Measurements from ENCODE around the gene MLST8. TPM values are rescaled to one million over a fixed set of nuclear protein-coding genes. Genes with fewer than 3 reads are reported as not detected.

MLST8 gene
- total RNA-seq, 2 experiments from 2014 or later = 70.0 to 70.7 TPM

DNA sequence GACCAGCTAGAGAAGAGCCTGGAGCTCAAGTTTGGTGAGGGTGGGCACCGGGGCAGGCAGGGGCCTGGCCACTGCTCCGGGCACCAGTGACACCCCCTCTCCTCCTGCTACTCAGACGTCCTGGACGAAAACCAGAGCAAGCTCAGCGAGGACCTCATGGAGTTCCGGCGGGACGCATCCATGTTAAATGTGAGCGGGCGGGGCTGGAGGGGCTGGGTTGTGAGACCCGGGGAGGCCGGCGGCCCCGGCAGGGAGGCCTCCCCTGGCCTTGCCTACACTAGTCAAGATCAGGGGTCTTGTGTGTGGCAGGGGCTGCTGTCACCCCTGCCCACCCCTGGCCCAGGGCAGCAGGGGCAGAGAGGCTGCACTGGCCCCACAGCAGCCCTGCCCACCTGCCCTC lies 31.9 kb upstream of the MLST8 start:
- DNase-seq (no peak), ATAC-seq (no peak)
- Mint-ChIP-seq H3K36me3 (ENCODE audit: low read depth) (peaks cover 18% of the 10 kb centered on the region), H3K27me3 (no peaks in the 10 kb centered on the region), H3K4me3 (no peak overlapping the region), H3K4me1 (ENCODE audit: low read depth) (no peaks in the 10 kb centered on the region), H3K27ac (no peak overlapping the region), H3K9me3 (no peaks in the 10 kb centered on the region)
- CTCF ChIA-PET = interaction anchor here (0.6 kb wide), 1 partner anchor 419 kb away, joined by 3 read pairs; no protein-coding TSS in a partner anchor
- intact Hi-C loops (cut with micrococcal nuclease) = no loop called here
- TF ChIP-seq, protein P1, sequence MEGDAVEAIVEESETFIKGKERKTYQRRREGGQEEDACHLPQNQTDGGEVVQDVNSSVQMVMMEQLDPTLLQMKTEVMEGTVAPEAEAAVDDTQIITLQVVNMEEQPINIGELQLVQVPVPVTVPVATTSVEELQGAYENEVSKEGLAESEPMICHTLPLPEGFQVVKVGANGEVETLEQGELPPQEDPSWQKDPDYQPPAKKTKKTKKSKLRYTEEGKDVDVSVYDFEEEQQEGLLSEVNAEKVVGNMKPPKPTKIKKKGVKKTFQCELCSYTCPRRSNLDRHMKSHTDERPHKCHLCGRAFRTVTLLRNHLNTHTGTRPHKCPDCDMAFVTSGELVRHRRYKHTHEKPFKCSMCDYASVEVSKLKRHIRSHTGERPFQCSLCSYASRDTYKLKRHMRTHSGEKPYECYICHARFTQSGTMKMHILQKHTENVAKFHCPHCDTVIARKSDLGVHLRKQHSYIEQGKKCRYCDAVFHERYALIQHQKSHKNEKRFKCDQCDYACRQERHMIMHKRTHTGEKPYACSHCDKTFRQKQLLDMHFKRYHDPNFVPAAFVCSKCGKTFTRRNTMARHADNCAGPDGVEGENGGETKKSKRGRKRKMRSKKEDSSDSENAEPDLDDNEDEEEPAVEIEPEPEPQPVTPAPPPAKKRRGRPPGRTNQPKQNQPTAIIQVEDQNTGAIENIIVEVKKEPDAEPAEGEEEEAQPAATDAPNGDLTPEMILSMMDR (IDR thresholded peaks at IDR 0.05) = no peak
- POLR2A ChIA-PET = interaction anchor here (0.6 to 4.0 kb wide), 3 partner anchors 18 to 808 kb away, joined by 3 to 21 read pairs (median 3); partner anchors contain the start of gene TRAF7

DNA sequence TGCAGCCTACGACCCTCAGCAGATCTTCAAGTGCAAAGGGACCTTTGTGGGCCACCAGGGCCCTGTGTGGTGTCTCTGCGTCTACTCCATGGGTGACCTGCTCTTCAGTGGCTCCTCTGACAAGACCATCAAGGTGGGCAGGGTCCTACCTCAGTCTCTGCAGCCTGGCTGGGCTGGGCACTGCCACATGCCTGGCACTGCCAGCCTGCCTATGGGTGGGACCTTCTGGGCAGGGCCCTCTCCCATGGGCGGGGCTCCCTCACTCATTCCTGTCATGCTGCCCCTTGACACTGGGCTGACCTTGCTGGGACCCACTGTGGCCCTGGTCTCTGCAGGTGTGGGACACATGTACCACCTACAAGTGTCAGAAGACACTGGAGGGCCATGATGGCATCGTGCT lies 31.3 kb upstream of the MLST8 start:
- ChIA-PET CTCF (no interaction called here), POLR2A (interaction anchor here (1.5 to 4.0 kb wide), 2 partner anchors 8 to 18 kb away, joined by 5 to 21 read pairs; partner anchors contain the start of gene TRAF7)
- Mint-ChIP-seq H3K27ac (no peak overlapping the region), H3K4me3 (no peak overlapping the region), H3K27me3 (no peaks in the 10 kb centered on the region), H3K4me1 (ENCODE audit: low read depth) (no peaks in the 10 kb centered on the region), H3K36me3 (ENCODE audit: low read depth) (peaks cover 18% of the 10 kb centered on the region), H3K9me3 (no peaks in the 10 kb centered on the region)
- intact Hi-C loops (cut with micrococcal nuclease) = no loop called here
- no peak for ATAC-seq
- TF ChIP-seq, protein P1 (IDR thresholded peaks at IDR 0.05) = no peak
- no peak for DNase-seq

DNA sequence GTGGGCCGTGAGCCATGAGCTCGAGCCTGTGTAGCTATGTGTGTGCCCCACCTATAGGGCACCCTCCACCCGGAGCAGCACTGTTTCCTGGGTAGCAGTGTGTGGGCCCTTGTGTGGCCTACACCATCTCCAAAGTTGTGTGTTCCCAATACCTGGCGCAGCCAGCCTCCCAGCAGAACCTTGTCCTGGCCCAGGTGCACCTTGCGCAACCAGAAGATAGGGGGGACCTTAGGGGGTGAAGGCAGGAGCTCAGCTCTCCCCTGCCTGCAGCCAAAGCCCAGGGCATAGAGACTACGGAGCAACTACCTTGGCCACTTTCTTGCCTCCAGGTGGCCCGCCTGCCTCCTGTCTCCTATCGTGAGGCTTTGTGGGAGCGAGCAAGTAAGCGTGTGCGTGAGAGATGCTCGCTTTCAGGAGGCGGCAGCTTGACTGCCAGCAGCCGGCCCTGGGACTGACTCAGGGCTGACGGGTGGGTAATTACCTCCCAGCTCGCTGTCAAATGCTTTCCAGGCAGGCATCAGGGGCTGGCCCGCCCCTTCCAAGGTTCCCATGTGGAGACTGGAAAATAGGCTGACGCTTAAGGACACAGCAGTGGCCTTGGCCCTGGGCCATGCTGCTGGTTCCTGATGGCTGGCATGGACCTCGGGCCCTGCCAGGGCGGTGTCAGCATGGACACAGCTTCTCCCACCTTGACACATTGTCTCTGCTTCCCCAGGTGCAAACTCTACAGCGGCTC lies 30.7 kb upstream of the MLST8 start:
- TF ChIP-seq, protein P1 (IDR thresholded peaks at IDR 0.05) = no peak
- no peaks in the 10 kb centered on the region for H3K4me1 Mint-ChIP-seq (ENCODE audit: low read depth)
- ATAC-seq = no peak
- H3K27ac Mint-ChIP-seq = no peak overlapping the region
- CTCF ChIA-PET = no interaction called here
- intact Hi-C loops (cut with micrococcal nuclease) = no loop called here
- H3K36me3 Mint-ChIP-seq (ENCODE audit: low read depth) = peaks cover 18% of the 10 kb centered on the region
- POLR2A ChIA-PET = interaction anchor here (0.6 to 4.0 kb wide), 3 partner anchors 8 to 96 kb away, joined by 3 to 21 read pairs (median 5); partner anchors contain the start of gene TRAF7
- no peaks in the 10 kb centered on the region for H3K9me3 Mint-ChIP-seq
- H3K4me3 Mint-ChIP-seq = no peak overlapping the region
- H3K27me3 Mint-ChIP-seq = no peaks in the 10 kb centered on the region
- no peak for DNase-seq

DNA sequence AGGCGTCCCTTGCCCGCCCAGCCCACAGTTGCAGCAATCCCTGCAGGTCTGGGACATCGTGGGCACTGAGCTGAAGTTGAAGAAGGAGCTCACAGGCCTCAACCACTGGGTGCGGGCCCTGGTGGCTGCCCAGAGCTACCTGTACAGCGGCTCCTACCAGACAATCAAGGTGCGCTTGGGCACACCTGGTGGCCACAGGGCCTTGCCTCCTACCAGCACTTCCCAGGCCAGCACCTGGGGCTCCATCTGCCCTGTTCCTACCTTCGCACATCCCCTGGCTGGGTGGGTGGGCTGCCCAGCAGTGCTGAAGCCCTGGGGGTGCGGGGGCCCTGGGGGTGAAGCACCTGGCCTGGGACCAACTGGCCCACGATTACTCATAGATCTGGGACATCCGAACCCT lies 29.8 kb upstream of the MLST8 start:
- TF ChIP-seq, protein P1 (IDR thresholded peaks at IDR 0.05) = no peak
- H3K27me3 Mint-ChIP-seq = no peaks in the 10 kb centered on the region
- intact Hi-C loops (cut with micrococcal nuclease) = no loop called here
- DNase-seq = no peak
- H3K4me1 Mint-ChIP-seq (ENCODE audit: low read depth) = no peaks in the 10 kb centered on the region
- H3K9me3 Mint-ChIP-seq = no peaks in the 10 kb centered on the region
- ChIA-PET CTCF (no interaction called here), POLR2A (interaction anchor here (0.6 to 4.0 kb wide), 3 partner anchors 9 to 95 kb away, joined by 3 to 21 read pairs (median 5); partner anchors contain the start of gene TRAF7)
- H3K27ac Mint-ChIP-seq = no peak overlapping the region
- no peak overlapping the region for H3K4me3 Mint-ChIP-seq
- peaks cover 18% of the 10 kb centered on the region for H3K36me3 Mint-ChIP-seq (ENCODE audit: low read depth)
- no peak for ATAC-seq

DNA sequence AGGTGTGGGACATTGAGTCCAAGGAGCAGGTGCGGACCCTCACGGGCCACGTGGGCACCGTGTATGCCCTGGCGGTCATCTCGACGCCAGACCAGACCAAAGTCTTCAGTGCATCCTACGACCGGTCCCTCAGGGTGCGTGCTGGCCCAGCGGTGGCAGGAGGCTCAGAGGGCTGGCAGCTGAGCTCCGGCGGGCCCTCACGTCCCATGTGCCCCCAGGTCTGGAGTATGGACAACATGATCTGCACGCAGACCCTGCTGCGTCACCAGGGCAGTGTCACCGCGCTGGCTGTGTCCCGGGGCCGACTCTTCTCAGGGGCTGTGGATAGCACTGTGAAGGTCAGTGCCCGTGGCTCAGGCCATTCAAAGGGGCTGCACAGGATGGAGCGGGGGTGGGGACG lies 29.2 kb upstream of the MLST8 start:
- ChIA-PET CTCF (no interaction called here), POLR2A (no interaction called here)
- no peaks in the 10 kb centered on the region for H3K9me3 Mint-ChIP-seq
- H3K27me3 Mint-ChIP-seq = no peaks in the 10 kb centered on the region
- TF ChIP-seq, protein P1 (IDR thresholded peaks at IDR 0.05) = no peak
- peaks cover 18% of the 10 kb centered on the region for H3K36me3 Mint-ChIP-seq (ENCODE audit: low read depth)
- H3K4me1 Mint-ChIP-seq (ENCODE audit: low read depth) = no peaks in the 10 kb centered on the region
- H3K4me3 Mint-ChIP-seq = no peak overlapping the region
- no peak for DNase-seq
- ATAC-seq = no peak
- H3K27ac Mint-ChIP-seq = no peak overlapping the region
- intact Hi-C loops (cut with micrococcal nuclease) = no loop called here
